Measurements from ENCODE around the gene MAGI2.

DNA sequence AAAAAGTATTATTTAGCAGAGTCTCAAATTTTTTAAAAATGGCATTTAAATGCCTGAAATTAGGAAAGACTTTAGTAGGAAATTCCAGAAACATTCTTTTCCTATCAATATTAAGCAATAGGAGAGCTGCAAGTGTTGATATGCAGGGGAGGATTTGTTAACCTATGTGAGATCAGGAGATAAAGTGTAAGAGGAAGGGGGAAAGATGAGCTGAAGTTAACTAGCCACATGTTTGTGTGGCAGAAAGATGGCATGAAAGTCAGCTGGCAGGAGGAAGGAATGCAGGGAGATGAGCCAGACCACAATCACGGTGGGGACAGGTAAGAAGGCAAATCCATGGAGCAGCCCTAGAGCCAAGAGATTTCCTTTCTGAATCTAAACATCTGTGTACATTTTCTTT lies 303.6 kb downstream of the MAGI2 start:
- TF ChIP-seq, protein P1, sequence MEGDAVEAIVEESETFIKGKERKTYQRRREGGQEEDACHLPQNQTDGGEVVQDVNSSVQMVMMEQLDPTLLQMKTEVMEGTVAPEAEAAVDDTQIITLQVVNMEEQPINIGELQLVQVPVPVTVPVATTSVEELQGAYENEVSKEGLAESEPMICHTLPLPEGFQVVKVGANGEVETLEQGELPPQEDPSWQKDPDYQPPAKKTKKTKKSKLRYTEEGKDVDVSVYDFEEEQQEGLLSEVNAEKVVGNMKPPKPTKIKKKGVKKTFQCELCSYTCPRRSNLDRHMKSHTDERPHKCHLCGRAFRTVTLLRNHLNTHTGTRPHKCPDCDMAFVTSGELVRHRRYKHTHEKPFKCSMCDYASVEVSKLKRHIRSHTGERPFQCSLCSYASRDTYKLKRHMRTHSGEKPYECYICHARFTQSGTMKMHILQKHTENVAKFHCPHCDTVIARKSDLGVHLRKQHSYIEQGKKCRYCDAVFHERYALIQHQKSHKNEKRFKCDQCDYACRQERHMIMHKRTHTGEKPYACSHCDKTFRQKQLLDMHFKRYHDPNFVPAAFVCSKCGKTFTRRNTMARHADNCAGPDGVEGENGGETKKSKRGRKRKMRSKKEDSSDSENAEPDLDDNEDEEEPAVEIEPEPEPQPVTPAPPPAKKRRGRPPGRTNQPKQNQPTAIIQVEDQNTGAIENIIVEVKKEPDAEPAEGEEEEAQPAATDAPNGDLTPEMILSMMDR (IDR thresholded peaks at IDR 0.05; ENCODE audit: low read depth, low read length, poor library complexity, severe bottlenecking): no peak
- TF ChIP-seq EZH2phosphoT487 (IDR thresholded peaks at IDR 0.05; ENCODE audit: borderline replicate concordance, low read length): no peak
